DMS79 (cell line): ENCODE data around the gene AXDND1.

Experiments
- DNase-seq: peaks from one replicate; lab custom pipeline; 2025; lab: John Stamatoyannopoulos, UW

Gene AXDND1

GRCh38 chr1:179583771-179584320 is 218.1 kb downstream of the AXDND1 start:
- DNase-seq: no peak

DNA sequence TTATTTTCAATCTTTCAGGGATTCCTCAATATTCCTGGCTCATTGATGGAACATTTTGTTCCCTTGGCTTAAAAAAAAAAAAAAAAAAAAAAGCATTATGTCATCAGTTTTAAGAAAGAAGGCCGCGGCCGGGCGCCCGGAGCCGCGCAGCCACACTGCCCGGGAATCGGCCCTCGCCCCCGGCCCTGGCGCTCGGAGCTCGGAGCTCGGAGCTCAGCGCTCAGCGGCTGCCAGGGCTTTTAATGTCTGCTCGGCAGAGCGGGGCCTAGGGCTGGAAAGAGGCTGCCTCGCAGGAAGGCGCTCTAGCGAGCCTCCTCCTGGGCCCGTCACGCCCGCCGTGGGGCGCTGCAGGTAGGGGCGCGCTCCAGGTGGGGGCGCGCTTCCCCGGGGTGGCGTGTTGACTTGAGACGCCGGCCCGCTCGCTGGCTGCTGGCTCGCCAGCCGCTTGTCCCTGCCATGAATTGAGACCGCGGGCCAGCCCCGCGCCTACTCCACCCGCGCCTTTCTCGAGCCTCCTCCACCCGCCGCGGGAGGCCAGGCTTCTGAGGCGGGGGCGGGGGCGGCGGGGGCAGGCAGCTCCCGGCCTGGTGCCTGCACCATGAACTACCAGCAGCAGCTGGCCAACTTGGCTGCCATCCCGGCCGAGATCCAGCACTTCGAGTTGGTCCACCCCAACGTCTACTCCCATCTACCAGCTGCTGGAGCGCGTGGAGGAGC is 220.5 kb downstream of the AXDND1 start:
- no peak for DNase-seq

GRCh38 chr1:179587336-179587735 is 221.6 kb downstream of the AXDND1 start:
- no peak for DNase-seq

DNA sequence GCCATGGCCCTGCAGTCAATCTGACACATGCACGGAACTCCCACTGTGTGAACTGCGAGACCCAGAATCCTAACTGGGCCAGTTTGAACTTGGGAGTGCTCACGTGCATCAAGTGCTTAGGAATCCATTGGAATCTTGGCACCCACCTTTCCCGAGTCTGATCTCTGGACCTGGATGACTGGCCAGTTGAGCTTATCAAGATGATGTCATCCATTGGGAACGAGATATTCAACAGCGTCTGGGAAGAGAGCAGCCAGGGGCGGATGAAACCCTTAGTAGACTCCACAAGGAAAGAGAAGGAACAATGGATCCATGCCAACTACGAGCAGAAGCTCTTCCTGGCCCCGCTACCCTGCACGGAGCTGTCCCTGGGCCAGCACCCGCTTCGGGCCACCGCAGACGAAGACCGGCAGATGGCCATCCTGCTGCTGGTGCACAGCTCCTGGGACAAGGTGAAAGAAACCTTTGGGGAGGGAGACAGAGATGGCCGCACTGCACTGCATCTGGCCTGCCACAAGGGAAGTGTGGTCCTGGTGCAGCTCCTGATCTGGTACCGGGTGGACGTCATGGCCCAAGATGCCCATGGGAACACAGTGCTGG is 222.8 kb downstream of the AXDND1 start:
- DNase-seq: no peak

DNA sequence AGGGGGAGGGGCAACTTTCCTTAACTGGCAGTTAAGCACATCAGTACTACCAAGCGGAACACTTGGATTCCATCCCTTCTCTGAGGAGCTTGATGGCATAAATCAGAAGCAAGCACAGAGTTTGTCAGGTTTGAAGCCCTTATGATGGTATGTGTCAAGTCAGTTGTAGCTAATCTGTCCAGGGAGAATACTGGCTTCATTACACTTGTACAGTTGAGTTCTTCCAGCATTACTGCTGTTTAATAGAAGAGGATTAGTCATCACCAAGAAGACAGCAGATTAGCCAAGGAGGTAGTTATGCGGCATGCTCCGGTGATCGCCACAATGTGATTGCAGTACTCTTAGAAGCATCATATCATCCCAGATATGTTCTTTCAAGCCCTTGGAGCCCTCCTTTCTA is 223.7 kb downstream of the AXDND1 start:
- no peak for DNase-seq

- DNase-seq: no peak
Measured at GRCh38 chr1:179590671-179591070, 224.9 kb downstream of the AXDND1 start.

DNA sequence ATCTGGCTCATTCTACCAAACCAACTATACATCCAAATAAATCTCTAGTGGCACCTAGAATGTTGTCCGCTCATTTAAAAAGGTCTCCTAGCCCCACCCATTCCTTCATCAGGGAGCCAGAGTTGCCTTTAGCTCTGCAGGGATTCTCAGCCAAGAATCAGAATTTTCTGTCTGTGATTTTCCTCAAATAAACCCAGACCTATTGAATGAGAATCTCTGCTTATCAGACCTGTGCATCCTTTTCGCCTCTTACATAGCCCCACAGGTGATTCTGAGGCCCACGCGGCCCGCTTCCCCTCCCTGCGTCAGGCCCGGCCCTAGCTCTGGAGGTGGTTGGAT is 225.5 kb downstream of the AXDND1 start:
- no peak for DNase-seq

- DNase-seq: peak; percentile 7
Measured at GRCh38 chr1:179591592-179592580, 226.1 kb downstream of the AXDND1 start, which contains the start of gene TDRD5. Gene TDRD5 (plus strand): TSS chr1:179591832. CDS start chr1:179592616, 784 bp downstream.

GRCh38 chr1:179598631-179599030 is 232.9 kb downstream of the AXDND1 start:
- no peak for DNase-seq

- DNase-seq: no peak
Measured at GRCh38 chr1:179599623-179600249, 234.0 kb downstream of the AXDND1 start.

- DNase-seq: no peak
Measured at GRCh38 chr1:179601093-179601492, 235.3 kb downstream of the AXDND1 start.
